Measurements from ENCODE around the gene CLEC18B. TPM values are rescaled to one million over a fixed set of nuclear protein-coding genes. Genes with fewer than 3 reads are reported as not detected.

CLEC18B gene
- polyA plus RNA-seq, 1 donor (not counting 4 experiments of a cell fraction or from before 2014, with no cell fraction given), result 0.46 TPM

- peak; percentile 81 for DNase-seq (ENCODE audit: low read depth, low spot score)
- no peak overlapping the region for H2AFZ ChIP-seq (ENCODE audit: control insufficient read depth, low read length)
- peaks cover 17 to 30% of the 10 kb centered on the region in 2 experiments for H3K36me3 ChIP-seq (ENCODE audit: control insufficient read depth in 2 of 2, extremely low read depth in 1 of 2, insufficient read depth in 2 of 2, low read length in 2 of 2)
- no peaks in the 10 kb centered on the region for H3K27me3 ChIP-seq (ENCODE audit: control insufficient read depth, extremely low read depth, insufficient read depth, low read length)
- no peak for TF ChIP-seq EZH2 (IDR thresholded peaks at IDR 0.05; ENCODE audit: low read length)
- peak; percentile 34 to 73 (median 52) for TF ChIP-seq CTCF (optimal IDR thresholded peaks at IDR 0.05 in 1 of 3, IDR thresholded peaks at IDR 0.05 in 1 of 3, conservative IDR thresholded peaks at IDR 0.05 in 1 of 3; ENCODE audit: extremely low read depth in 1 of 3, insufficient read depth in 2 of 3, low read length in 3 of 3)
- dilution Hi-C loops (cut with MboI; ENCODE audit: extremely low pct_ligation_motif_present, low sequenced_read_pairs), result no loop called here
- no peaks in the 10 kb centered on the region for H3K79me2 ChIP-seq (ENCODE audit: control insufficient read depth, insufficient read depth, low read length)
- H3K9ac ChIP-seq (ENCODE audit: control insufficient read depth, extremely low read depth, insufficient read depth, low read length), result peak overlapping the region; percentile 67
- peaks cover 41% of the 10 kb centered on the region for H3K4me1 ChIP-seq (ENCODE audit: control insufficient read depth, extremely low read depth, insufficient read depth, low read length)
- H3K9me1 ChIP-seq (ENCODE audit: control insufficient read depth, extremely low read depth, insufficient read depth, low read length), result no peaks in the 10 kb centered on the region
- no peaks in the 10 kb centered on the region for H4K20me1 ChIP-seq (ENCODE audit: control insufficient read depth, extremely low read depth, insufficient read depth, low read length)
- FAIRE-seq, result peak; percentile 90
- peak overlapping the region; percentile 92 for H3K27ac ChIP-seq (ENCODE audit: control insufficient read depth, insufficient read depth, low read length)
- no peaks in the 10 kb centered on the region for H3K9me3 ChIP-seq (ENCODE audit: control insufficient read depth, low read depth, low read length)
- peak overlapping the region; percentile 80 for H3K4me2 ChIP-seq (ENCODE audit: control insufficient read depth, extremely low read depth, insufficient read depth, low read depth, low read length)
- peak overlapping the region in 2 of 3 experiments; percentile 7 to 8 for H3K4me3 ChIP-seq (ENCODE audit: control insufficient read depth in 2 of 3, extremely low read depth in 1 of 3, insufficient read depth in 2 of 3, low read depth in 1 of 3, low read length in 3 of 3)
Measured at GRCh38 chr16:74449470-74449869, 28.2 kb upstream of the CLEC18B start.

GRCh38 chr16:74448990-74449389 is 27.7 kb upstream of the CLEC18B start:
- TF ChIP-seq CTCF (optimal IDR thresholded peaks at IDR 0.05 in 1 of 3, IDR thresholded peaks at IDR 0.05 in 1 of 3, conservative IDR thresholded peaks at IDR 0.05 in 1 of 3; ENCODE audit: extremely low read depth in 1 of 3, insufficient read depth in 2 of 3, low read length in 3 of 3), result no peak
- TF ChIP-seq EZH2 (IDR thresholded peaks at IDR 0.05; ENCODE audit: low read length), result no peak
- DNase-seq (ENCODE audit: low read depth, low spot score) (peak; percentile 72), FAIRE-seq (no peak)
- dilution Hi-C loops (cut with MboI; ENCODE audit: extremely low pct_ligation_motif_present, low sequenced_read_pairs), result no loop called here
- H3K27me3 ChIP-seq (ENCODE audit: control insufficient read depth, extremely low read depth, insufficient read depth, low read length), result no peaks in the 10 kb centered on the region
- H4K20me1 ChIP-seq (ENCODE audit: control insufficient read depth, extremely low read depth, insufficient read depth, low read length), result no peaks in the 10 kb centered on the region
- no peaks in the 10 kb centered on the region for H3K9me3 ChIP-seq (ENCODE audit: control insufficient read depth, low read depth, low read length)
- H3K27ac ChIP-seq (ENCODE audit: control insufficient read depth, insufficient read depth, low read length), result peak overlapping the region; percentile 92
- peak overlapping the region in 2 of 3 experiments; percentile 7 to 8 for H3K4me3 ChIP-seq (ENCODE audit: control insufficient read depth in 2 of 3, extremely low read depth in 1 of 3, insufficient read depth in 2 of 3, low read depth in 1 of 3, low read length in 3 of 3)
- H3K79me2 ChIP-seq (ENCODE audit: control insufficient read depth, insufficient read depth, low read length), result no peaks in the 10 kb centered on the region
- H3K36me3 ChIP-seq (ENCODE audit: control insufficient read depth in 2 of 2, extremely low read depth in 1 of 2, insufficient read depth in 2 of 2, low read length in 2 of 2), result peaks cover 17 to 30% of the 10 kb centered on the region in 2 experiments
- H3K4me2 ChIP-seq (ENCODE audit: control insufficient read depth, extremely low read depth, insufficient read depth, low read depth, low read length), result peak overlapping the region; percentile 80
- peak overlapping the region; percentile 67 for H3K9ac ChIP-seq (ENCODE audit: control insufficient read depth, extremely low read depth, insufficient read depth, low read length)
- peaks cover 41% of the 10 kb centered on the region for H3K4me1 ChIP-seq (ENCODE audit: control insufficient read depth, extremely low read depth, insufficient read depth, low read length)
- no peaks in the 10 kb centered on the region for H3K9me1 ChIP-seq (ENCODE audit: control insufficient read depth, extremely low read depth, insufficient read depth, low read length)
- H2AFZ ChIP-seq (ENCODE audit: control insufficient read depth, low read length), result no peak overlapping the region

Measured in keratinocyte (primary cell).